ENCODE measurements around the gene BACH2. TPM values are rescaled to one million over a fixed set of nuclear protein-coding genes. Genes with fewer than 3 reads are reported as not detected.

Gene BACH2
- total RNA-seq, 1 donor from 2014 or later = 90.4 TPM

- Mint-ChIP-seq H3K4me3 (no peak overlapping the region), H3K27me3 (no peaks in the 10 kb centered on the region), H3K36me3 (ENCODE audit: low read depth) (peaks cover 52% of the 10 kb centered on the region), H3K4me1 (peaks cover 78% of the 10 kb centered on the region), H3K27ac (peak overlapping the region; percentile 86), H3K9me3 (peaks cover 24% of the 10 kb centered on the region)
- CTCF ChIA-PET = interaction anchor here (1.6 kb wide), 1 partner anchor 13 kb away, joined by 3 read pairs; no protein-coding TSS in a partner anchor
- DNase-seq (no peak), ATAC-seq (ENCODE audit: low read depth) (no peak)
- no peak for TF ChIP-seq CTCF (IDR thresholded peaks at IDR 0.05)
- intact Hi-C loops (cut with micrococcal nuclease) = no loop called here
- POLR2A ChIA-PET = no interaction called here
Measured at GRCh38 chr6:90111387-90111786, 185.3 kb downstream of the BACH2 start.

GRCh38 chr6:90110971-90111370 is 185.7 kb downstream of the BACH2 start:
- no peak for ATAC-seq (ENCODE audit: low read depth)

GRCh38 chr6:90109141-90109540 is 187.5 kb downstream of the BACH2 start:
- Mint-ChIP-seq H3K9me3 (peaks cover 15% of the 10 kb centered on the region), H3K36me3 (ENCODE audit: low read depth) (peaks cover 37% of the 10 kb centered on the region), H3K27me3 (no peaks in the 10 kb centered on the region), H3K4me3 (peak overlapping the region; percentile 60), H3K4me1 (peaks cover 91% of the 10 kb centered on the region), H3K27ac (peak overlapping the region; percentile 79)
- ATAC-seq (ENCODE audit: low read depth) = peak; percentile 40
- no peak for DNase-seq
- no peak for TF ChIP-seq CTCF (IDR thresholded peaks at IDR 0.05)
- POLR2A ChIA-PET = interaction anchor here (0.8 to 2.9 kb wide), 16 partner anchors 9 to 187 kb away, joined by 3 to 21 read pairs (median 4); no protein-coding TSS in a partner anchor
- intact Hi-C loops (cut with micrococcal nuclease) = loop anchor here (2.0 kb wide), 2 partner anchors 36 to 176 kb away; no protein-coding TSS in a partner anchor
- CTCF ChIA-PET = interaction anchor here (1.0 to 2.5 kb wide), 5 partner anchors 10 to 370 kb away, joined by 3 to 10 read pairs (median 4); no protein-coding TSS in a partner anchor

More at GRCh38 chr6:90110971-90111370, 185.7 kb downstream of the BACH2 start:
- Mint-ChIP-seq H3K27me3 (no peaks in the 10 kb centered on the region), H3K4me3 (no peak overlapping the region), H3K4me1 (peaks cover 82% of the 10 kb centered on the region), H3K36me3 (ENCODE audit: low read depth) (peaks cover 48% of the 10 kb centered on the region), H3K27ac (peak overlapping the region; percentile 86), H3K9me3 (peaks cover 20% of the 10 kb centered on the region)
- intact Hi-C loops (cut with micrococcal nuclease) = no loop called here
- DNase-seq = no peak
- CTCF ChIA-PET = no interaction called here
- TF ChIP-seq CTCF (IDR thresholded peaks at IDR 0.05) = no peak
- POLR2A ChIA-PET = interaction anchor here (0.9 to 2.9 kb wide), 2 partner anchors 10 to 39 kb away, joined by 3 to 21 read pairs; no protein-coding TSS in a partner anchor

DNA sequence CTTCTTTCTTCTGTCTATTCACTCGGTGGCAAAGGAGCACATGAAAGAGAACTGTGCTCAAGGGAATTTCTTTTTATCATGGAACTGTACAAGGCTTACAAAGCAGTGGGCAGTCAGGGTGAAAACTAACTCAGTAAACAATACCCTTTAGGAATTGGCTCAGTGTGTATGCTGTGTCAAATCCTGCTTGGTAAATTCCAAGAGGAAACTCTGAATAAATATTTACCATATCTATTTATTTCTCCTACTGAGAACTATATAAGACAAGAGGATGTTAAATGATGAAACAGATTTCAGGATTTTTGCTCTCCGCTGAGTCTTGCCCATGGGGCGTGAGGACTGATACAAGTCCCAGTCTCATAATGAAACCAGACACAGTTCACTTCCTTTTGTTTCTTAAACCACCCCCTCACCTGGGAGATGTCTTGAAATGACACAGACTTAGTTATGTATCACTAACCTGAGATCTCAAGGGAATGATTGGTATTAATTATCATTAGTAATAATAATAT is 188.8 kb downstream of the BACH2 start:
- no peak for TF ChIP-seq CTCF (IDR thresholded peaks at IDR 0.05)
- Mint-ChIP-seq H3K27me3 (no peaks in the 10 kb centered on the region), H3K4me1 (peaks cover 95% of the 10 kb centered on the region), H3K36me3 (ENCODE audit: low read depth) (peaks cover 33% of the 10 kb centered on the region), H3K9me3 (peaks cover 2% of the 10 kb centered on the region), H3K4me3 (peak overlapping the region; percentile 60), H3K27ac (peak overlapping the region; percentile 79)
- peak; percentile 81 for ATAC-seq (ENCODE audit: low read depth)
- POLR2A ChIA-PET = interaction anchor here (0.5 to 2.8 kb wide), 13 partner anchors 9 to 156 kb away, joined by 3 to 11 read pairs (median 4); no protein-coding TSS in a partner anchor
- intact Hi-C loops (cut with micrococcal nuclease) = loop anchor here (1.0 to 2.0 kb wide), 7 partner anchors 14 to 177 kb away; no protein-coding TSS in a partner anchor
- CTCF ChIA-PET = interaction anchor here (1.2 kb wide), 1 partner anchor 70 kb away, joined by 5 read pairs; no protein-coding TSS in a partner anchor
- DNase-seq = no peak

GRCh38 chr6:90107371-90107770 is 189.3 kb downstream of the BACH2 start:
- DNase-seq = no peak
- Mint-ChIP-seq H3K36me3 (ENCODE audit: low read depth) (peaks cover 29% of the 10 kb centered on the region), H3K4me3 (peak overlapping the region; percentile 60), H3K27me3 (no peaks in the 10 kb centered on the region), H3K4me1 (peaks cover 94% of the 10 kb centered on the region), H3K9me3 (peaks cover 2% of the 10 kb centered on the region), H3K27ac (peak overlapping the region; percentile 79)
- no peak for TF ChIP-seq CTCF (IDR thresholded peaks at IDR 0.05)
- ChIA-PET POLR2A (interaction anchor here (0.5 to 2.8 kb wide), 11 partner anchors 9 to 156 kb away, joined by 3 to 11 read pairs (median 4); no protein-coding TSS in a partner anchor), CTCF (no interaction called here)
- ATAC-seq (ENCODE audit: low read depth) = no peak
- intact Hi-C loops (cut with micrococcal nuclease) = no loop called here
